VCaP (cell line): ENCODE results near the gene MTERF4.

Source experiments
- H3K27ac ChIP-seq: fragments of 450-650 bp; 2 replicates; pipeline ENCODE4 v1.5.1; 2017
- CTCF ChIP-seq: fragments of 450-650 bp; conservative IDR thresholded peaks from 2 replicates; pipeline ENCODE4 v1.5.1; 2017; ENCODE audit warnings: mild to moderate bottlenecking, moderate library complexity

The MTERF4 gene

GRCh38 chr2:241074065-241074818 is 27.8 kb downstream of the MTERF4 start:
- H3K27ac ChIP-seq: no peak overlapping the region
- no peak for TF ChIP-seq CTCF

- TF ChIP-seq CTCF: no peak
- H3K27ac ChIP-seq: no peak overlapping the region
These were observed 28.7 kb downstream of the MTERF4 start for GRCh38 chr2:241073166-241074064.

- H3K27ac ChIP-seq: no peak overlapping the region
- TF ChIP-seq CTCF: no peak
These were observed 29.4 kb downstream of the MTERF4 start for GRCh38 chr2:241072553-241073165.

GRCh38 chr2:241072151-241072550 is 29.9 kb downstream of the MTERF4 start:
- no peak overlapping the region for H3K27ac ChIP-seq
- TF ChIP-seq CTCF: no peak

GRCh38 chr2:241071677-241072111 is 30.4 kb downstream of the MTERF4 start:
- no peak for TF ChIP-seq CTCF
- H3K27ac ChIP-seq: no peak overlapping the region

GRCh38 chr2:241070811-241071676 is 31.0 kb downstream of the MTERF4 start:
- no peak overlapping the region for H3K27ac ChIP-seq
- TF ChIP-seq CTCF: no peak
